NCI-H748 (cell line): Measurements from ENCODE around the gene S100A16.
"Not testable (repeated sequence)": the region's sequence is repeated elsewhere in the genome, so short reads cannot be mapped to it uniquely, and the experiment has no call there.

ENCODE experiments used
- DNase-seq: peaks from one replicate; lab custom pipeline; 2025; ENCODE audit not compliant: unreplicated experiment; lab: John Stamatoyannopoulos, UW

Gene S100A16, protein sequence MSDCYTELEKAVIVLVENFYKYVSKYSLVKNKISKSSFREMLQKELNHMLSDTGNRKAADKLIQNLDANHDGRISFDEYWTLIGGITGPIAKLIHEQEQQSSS

DNA sequence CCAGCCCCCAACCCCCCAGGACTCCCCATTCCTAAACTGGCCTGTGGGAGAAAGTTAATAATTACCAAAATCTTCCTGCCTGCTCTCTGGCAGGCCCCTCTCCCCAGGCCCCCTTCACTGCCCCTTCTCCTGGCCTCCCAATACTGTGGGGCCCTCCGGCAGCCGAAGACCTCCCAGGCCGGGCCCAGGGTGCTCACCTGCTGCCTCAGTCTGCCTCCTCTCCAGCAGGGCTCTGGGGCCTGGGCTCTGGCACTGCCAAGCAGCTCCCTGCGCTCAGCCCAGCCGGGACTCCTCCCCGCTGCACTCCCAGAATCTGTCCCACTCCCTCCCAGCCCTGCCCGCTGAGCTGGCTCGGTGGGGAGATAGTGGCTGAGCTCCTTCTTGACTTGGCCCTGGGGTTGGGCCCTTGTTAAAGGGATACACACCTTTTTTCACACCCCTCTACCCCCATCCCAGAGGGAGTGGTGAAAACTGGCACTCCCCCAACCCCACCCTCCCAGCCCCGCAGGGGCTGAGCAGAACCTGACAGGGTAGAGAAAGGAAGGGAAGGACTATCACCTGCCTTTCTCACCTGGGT, at the start of gene S100A16:
Gene S100A16 (minus strand): TSS at position 383 of the 577 bp plus-strand sequence. CDS start 4,986 bp downstream, outside the sequence.
- DNase-seq, result no peak

DNA sequence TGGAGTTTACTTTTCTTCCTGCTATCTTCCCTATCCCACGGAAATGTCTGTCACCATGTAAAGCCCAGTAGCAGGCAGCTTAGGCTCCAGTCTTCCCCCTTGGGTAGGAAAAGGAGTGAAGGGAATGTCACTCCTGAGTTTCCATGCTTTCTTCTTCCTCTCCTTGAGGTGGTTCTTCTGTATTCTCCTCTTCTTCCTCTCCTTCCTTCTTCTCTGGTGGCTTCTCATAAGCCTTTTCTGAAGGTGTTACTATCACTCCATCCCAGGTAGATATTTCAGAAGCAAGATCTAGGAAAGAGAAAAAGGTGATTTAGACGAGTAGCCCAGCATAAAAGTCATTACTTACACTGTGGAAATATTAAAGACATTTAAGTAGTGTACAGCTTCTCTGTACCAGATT, 49.3 kb upstream of the S100A16 start:
- no peak for DNase-seq

DNA sequence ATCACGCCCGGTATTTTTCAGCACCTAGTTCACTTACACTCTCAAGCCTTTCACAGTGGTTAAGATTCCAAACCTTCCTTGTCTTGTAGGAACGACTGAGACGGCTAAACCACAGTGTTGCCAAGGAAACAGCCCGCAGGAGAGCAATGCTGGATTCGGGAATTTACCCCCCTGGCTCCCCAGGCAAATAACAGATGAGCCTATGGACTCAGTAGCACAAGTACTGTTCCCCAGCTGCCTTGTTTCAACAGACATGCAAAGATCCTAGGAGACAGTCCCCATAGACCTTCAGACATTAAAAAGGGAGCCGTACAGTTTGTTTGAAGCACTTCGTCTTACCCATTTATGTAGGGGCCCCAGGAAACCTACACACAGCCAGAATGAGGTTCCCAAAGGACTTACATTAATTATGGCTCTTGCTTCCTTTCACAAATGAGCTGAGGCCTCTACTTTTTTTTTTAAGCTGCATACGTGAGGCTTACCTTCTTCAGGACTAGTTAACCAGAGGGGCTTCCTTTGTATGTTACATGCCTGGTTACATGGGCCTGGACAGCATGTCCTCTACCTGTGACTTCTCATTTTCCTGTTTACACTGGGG, 48.3 kb upstream of the S100A16 start:
- DNase-seq, result no peak

- no peak for DNase-seq
Measured at GRCh38 chr1:153659656-153660055, 46.7 kb upstream of the S100A16 start.

DNA sequence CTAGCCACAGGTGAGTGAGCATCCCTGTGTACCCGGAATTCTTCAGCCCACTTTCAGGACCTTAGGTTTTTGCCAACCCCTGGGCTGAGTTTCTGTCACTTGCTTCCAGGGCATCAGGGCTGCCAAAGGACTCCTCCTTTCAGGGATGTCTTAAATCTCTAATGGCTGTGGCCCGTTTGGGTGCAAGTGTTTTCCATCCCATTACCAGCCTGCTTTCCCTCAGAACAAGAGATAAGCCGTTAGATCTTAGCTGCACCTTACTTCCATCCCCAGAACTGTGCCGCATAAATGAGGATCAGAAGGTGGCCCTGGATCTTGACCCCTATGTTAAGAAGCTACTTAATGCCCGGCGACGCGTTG, 46.2 kb upstream of the S100A16 start:
- DNase-seq, result no peak

GRCh38 chr1:153658400-153659174, 45.6 kb upstream of the S100A16 start, which contains the start of gene SNAPIN:
Gene SNAPIN, plus strand, starts transcription at chr1:153658703. Its CDS starts 41 bp downstream, at chr1:153658744.
- DNase-seq, result peak; percentile 90

GRCh38 chr1:153655333-153655732, 42.4 kb upstream of the S100A16 start:
- no peak for DNase-seq

DNA sequence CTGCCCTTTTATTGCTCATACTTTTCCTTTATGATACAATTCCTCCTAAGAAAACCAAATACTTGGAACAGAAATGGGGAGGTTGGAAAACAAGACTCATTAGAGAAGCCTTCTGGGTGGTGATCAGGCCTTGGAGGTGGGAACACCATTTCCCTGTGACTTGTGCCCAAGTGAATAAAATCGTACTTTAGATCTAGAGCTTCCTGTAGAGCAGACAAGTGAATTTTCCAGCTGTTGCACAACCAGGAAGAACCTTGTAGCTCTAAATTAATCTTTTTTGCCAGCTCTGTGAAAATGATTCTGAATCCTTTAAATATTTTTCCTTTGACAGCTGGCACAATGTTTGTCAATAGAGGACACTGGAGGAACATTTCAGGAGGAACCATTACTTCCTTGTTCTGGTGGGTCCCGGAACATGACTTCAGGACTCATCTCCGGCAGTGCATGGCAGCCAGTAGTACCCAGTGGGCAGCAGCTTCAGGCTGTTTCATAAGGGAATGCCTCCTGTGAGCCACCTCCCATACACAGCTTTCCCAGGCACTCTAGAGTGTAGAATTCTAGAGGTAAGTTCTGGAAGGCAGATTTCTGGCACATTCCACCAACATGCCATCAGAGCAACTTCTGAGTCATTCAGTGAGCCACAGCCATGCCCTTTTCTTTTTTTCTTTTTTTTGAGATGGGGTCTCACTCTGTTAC, 40.0 kb upstream of the S100A16 start:
- no peak for DNase-seq

DNA sequence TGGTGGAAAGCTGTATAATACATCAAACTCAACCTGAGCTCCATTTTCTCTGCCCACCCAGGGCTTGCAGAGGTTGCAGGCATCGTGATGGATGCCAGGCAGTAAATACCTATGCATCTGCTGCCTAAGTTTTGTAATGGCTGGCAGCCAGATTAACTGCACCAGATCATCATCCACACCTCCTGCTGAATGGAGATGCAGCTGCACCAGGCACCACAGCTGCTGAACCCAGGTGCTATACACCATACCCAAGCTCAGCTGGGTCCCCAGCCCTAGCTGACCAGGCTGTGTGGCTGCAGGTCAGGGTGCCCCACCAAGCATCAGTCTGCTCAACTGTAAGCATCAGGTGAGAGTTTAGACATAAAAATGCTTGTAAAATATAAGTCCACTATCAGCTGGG, 38.8 kb upstream of the S100A16 start:
- no peak for DNase-seq

DNA sequence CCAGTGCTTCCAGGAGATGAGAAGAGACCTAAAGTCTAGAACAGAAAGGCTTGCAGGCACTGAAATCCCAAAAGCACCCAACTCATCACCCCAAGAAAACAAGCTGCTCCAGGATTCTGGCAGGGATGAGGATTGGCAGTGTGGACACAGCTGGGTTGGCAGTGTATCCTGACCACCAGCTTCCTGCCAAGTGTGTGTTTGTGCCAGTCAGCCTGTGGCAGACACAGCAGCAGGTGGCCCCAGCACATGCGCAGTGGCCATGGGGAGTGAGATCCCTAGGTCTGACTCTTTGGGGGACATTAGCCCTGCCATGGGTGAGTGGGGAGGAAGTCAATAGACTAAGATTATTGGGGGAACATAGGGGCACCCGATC, 36.9 kb upstream of the S100A16 start:
- DNase-seq, result no peak

- no peak for DNase-seq
Measured at GRCh38 chr1:153649137-153649862, 36.4 kb upstream of the S100A16 start.

- DNase-seq, result no peak
Measured at GRCh38 chr1:153648000-153648643, 35.2 kb upstream of the S100A16 start.

DNA sequence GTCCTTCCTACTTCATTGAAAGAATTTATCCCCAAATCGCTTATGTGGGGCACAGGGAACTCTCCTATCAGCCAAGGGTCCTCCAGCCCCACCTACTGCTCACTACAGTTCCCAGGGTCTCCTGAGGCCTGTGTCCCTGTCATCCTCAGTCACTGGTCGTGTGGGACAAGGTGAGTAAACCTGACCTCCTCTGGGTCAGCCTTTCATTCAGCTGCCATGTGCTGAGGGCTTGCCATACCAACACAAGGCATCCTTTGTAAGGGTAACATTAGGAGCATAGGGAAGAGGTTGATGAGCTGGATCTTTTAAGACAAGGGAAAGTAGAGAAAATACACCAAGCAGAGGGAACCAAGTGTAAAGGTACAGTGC, 34.4 kb upstream of the S100A16 start:
- no peak for DNase-seq

DNA sequence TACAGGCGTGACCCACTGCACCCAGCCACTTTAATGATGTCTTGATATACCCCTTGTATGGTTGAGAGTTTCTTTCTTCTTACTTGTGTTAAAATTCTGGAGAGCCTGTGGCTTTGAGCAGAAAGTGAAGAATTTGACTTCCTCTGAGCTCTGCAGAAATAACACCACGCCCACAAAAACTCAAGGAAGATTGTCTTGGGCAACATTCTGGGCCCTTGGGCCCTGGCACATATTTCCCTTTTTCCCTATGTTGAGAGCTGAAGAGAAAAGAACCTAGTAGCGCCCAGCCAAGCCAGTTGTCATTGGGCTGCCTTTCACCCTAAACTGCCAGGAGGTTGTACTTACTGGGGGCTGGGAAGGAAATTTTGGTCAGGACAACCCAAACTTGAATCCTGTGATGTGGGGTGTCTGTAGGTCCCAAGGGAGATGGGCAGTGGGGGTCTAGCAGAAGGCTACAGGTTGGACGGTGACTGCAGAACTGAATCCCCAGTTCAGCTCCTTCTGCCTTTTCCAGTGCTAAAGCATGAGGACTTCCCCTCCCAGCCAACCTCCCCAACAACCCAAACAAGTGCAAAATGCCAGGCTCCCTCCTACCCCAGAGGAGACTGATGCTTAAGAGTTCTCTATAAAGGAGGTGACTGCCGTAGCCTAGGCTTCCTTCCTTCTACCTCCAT, 33.9 kb upstream of the S100A16 start:
- no peak for DNase-seq

DNA sequence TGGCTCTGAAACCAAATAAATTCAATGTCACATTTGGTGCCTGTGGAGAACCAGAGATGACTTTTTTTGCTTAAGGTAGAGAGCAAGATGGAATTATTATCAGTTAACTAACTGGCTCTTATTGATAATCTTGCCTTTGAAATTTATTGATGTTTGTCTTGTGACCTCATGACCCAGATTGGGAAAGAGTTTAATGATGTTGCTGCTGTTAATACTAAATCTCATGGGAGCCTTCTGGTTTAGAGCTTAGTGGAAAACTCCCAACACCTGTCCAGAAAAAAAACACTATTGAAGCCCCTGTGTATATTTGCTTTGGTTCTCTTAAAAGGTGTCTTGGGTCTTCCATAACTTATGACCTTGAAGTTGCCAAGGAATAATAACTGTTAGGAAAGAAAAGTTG, 30.9 kb upstream of the S100A16 start:
- no peak for DNase-seq

DNA sequence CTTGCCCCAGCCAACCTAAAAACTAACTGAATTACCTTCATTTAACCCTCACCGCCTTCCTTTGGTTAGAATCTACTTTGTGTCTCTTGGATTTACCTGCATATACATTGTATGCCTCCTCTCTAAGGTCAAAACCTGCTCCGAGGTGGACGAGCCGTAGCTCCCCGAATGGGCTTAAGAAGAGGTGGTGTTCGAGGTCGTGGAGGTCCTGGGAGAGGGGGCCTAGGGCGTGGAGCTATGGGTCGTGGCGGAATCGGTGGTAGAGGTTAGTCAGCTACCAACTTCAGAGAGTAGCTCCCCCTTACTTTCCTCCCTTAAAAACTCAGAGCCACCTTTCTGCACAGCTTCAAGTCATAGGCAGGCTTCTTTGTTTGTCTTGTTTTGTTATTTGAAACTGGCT, 30.2 kb upstream of the S100A16 start:
- DNase-seq, result no peak

- no peak for DNase-seq
Measured at GRCh38 chr1:153642161-153642560, 29.2 kb upstream of the S100A16 start.

DNA sequence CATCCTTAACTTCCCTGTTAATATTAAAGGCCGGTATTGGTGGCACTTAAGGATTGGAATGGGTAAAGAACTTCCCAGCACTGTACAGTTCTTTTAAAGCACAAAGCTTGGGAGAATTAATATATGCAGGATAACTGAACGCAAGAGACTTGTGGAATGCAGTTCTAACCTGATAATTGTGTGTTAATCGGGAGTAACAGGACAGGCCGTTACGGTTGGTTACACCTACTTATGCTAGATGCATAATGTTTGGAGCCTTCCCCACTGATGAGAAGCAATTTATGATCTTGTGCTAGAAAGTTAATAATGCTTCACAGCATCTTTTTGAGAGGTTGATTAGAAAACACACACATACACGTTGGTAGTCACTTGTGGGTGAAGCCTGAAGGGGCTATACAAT, 27.9 kb upstream of the S100A16 start:
- no peak for DNase-seq

DNA sequence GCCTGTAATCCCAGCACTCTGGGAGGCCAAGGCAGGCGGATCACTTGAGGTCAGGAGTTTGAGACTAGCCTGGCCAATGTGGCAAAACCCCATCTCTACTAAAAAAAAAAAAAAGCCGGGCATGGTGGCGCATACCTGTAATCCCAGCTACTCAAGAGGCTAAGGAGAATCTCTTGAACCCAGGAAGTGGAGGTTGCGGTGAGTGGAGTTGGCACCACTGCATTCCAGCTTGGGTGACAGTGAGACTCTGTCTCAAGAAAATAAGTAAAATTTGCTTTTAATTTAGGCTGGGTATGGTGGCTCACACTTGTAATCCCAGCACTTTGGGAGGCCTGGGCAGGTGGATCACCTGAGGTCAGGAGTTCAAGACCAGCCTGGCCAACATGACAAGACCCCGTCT, 27.3 kb upstream of the S100A16 start:
- DNase-seq, result not testable (repeated sequence)

- DNase-seq, result no peak
Measured at GRCh38 chr1:153639280-153639679, 26.3 kb upstream of the S100A16 start.
